ENCODE data around the gene DNMT3A.

Gene DNMT3A

DNA sequence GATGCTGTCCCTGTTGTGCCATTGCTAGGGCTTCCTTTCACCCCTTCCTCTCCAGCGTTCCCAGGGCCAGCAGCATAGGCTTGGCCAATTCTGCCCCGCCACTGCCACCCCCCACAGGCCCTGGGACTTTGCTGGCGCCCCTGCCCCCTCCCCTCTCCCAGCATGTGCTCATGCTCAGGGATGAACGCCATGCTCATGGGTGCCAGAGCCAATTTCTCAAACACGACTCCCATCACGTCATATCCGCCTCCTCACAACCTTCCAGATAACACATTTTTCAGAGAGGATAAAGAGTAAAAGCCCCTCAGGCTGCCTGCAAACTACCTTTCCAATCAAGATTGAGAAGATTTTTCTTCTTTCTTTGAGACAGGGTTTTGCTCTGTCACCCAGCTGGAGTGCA lies 48.6 kb downstream of the DNMT3A start:
- in situ Hi-C loops (cut with HindIII; ENCODE audit: low sequenced_read_pairs): no loop called here
- no peak overlapping the region for H3K4me3 ChIP-seq (ENCODE audit: low read depth, low read length)
- TF ChIP-seq, protein P1, sequence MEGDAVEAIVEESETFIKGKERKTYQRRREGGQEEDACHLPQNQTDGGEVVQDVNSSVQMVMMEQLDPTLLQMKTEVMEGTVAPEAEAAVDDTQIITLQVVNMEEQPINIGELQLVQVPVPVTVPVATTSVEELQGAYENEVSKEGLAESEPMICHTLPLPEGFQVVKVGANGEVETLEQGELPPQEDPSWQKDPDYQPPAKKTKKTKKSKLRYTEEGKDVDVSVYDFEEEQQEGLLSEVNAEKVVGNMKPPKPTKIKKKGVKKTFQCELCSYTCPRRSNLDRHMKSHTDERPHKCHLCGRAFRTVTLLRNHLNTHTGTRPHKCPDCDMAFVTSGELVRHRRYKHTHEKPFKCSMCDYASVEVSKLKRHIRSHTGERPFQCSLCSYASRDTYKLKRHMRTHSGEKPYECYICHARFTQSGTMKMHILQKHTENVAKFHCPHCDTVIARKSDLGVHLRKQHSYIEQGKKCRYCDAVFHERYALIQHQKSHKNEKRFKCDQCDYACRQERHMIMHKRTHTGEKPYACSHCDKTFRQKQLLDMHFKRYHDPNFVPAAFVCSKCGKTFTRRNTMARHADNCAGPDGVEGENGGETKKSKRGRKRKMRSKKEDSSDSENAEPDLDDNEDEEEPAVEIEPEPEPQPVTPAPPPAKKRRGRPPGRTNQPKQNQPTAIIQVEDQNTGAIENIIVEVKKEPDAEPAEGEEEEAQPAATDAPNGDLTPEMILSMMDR (IDR thresholded peaks at IDR 0.05; ENCODE audit: low read depth, low read length): no peak
- no peak for DNase-seq (ENCODE audit: low read depth, low spot score)

DNA sequence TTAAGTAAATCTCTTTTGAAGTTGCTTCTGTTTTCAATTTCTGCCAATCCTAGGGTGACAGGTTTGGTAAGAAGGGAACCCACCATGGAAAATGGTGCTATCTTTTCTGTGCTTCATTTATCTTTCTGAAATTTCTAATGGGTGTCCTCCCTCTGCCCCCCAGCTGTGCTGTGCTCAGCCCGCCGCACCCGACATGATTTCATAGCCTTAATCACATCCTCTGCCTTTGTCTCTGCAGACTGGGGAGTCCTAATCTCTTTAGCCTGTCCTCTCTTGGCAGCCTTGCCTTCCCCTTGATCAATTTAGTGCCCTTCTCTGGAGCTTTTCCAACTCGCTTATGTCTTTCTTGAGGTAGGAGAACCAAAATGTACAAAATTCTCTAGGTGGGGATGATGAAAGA lies 49.3 kb downstream of the DNMT3A start:
- no peak for DNase-seq (ENCODE audit: low read depth, low spot score)
- in situ Hi-C loops (cut with HindIII; ENCODE audit: low sequenced_read_pairs): no loop called here
- TF ChIP-seq, protein P1 (IDR thresholded peaks at IDR 0.05; ENCODE audit: low read depth, low read length): no peak
- H3K4me3 ChIP-seq (ENCODE audit: low read depth, low read length): no peak overlapping the region

DNA sequence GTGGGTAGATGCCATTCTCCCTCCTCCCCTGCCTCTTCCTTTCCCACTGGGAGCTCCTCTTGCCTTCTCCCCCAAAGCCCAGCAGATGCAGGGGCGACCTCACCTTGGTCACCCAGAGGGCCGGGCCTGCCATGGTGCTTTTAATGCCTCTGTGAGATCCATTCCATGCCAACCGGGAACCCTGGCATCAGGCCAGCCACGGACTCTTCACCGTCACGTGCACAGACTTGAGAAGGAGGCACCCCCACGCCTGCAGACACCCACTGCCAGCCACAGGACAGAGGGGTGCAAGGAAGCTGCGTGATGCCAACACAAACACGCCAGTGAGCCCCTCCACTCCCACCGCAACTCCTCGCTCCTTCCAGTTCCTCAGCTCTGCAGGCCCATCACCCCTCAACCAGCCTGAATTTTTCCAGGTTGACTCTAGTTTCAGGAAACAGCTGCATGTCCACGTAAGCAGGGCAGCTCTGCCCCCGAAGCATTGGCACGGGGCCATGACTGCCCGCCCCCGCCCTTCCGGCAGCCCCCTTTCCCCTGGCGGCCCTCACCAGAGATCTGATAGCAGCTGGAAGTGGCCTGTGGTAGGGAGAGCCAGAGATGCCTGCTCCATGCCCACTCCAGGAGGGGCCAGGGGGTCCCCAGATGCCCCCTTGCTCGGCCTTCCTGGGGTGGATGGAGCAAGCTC lies 50.8 kb downstream of the DNMT3A start:
- DNase-seq (ENCODE audit: low read depth, low spot score): no peak
- TF ChIP-seq, protein P1 (IDR thresholded peaks at IDR 0.05; ENCODE audit: low read depth, low read length): no peak
- in situ Hi-C loops (cut with HindIII; ENCODE audit: low sequenced_read_pairs): no loop called here
- no peak overlapping the region for H3K4me3 ChIP-seq (ENCODE audit: low read depth, low read length)

DNA sequence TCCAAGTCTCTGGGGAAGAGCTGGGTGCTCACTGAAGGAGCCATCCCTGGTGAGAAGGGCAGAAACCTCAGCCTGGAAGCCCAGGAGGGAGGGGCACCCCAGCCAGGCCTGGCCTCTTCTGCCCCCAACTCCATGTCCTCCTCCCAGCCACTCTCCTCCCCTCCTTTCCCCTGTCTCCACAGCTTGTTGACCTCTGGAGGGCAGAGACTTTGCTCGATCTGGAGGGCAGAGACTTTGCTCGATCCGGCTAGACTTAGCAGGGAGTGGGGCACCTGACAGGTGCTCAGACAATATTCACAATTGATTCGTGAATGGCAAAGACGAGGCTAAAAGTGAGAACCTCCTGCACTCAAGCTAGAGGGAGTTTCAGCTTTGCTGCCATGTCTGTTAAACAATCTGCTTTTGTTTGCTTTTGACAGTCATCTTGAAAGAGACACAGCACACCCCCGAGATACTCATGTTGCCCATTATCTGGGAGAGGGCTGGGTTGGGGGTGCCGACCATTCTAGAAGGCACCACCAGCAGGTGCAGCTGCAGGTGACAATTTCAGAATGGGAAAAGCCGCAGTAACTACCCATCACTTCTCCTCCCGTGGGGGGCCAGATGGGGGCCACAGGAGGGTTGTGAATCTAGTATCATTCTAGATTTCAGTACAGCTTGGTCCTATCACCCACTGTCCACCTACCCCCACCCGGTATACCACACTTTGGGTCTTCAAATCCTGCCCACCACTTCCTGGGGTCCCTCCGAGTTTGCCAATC lies 54.8 kb downstream of the DNMT3A start:
- in situ Hi-C loops (cut with HindIII; ENCODE audit: low sequenced_read_pairs): no loop called here
- no peak overlapping the region for H3K4me3 ChIP-seq (ENCODE audit: low read depth, low read length)
- DNase-seq (ENCODE audit: low read depth, low spot score): no peak
- TF ChIP-seq, protein P1 (IDR thresholded peaks at IDR 0.05; ENCODE audit: low read depth, low read length): no peak

DNA sequence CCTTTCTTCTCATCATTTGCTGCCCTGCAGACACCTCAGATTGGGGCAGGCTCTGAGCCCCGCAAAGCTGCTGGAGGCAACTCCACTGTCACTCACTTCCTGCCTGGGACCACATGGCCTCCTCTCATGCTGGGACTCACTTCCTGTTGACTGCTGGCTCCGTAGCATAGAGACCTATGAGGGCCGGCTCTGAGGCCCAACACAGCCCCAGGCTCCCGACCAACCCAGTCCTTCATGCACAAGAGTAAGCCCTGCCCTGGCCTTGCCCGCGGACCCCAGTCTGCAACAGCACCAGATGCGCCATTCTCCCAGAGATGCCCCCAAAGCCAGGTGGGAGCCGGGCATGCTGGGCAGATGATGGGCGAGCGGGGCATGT lies 55.7 kb downstream of the DNMT3A start:
- in situ Hi-C loops (cut with HindIII; ENCODE audit: low sequenced_read_pairs): no loop called here
- TF ChIP-seq, protein P1 (IDR thresholded peaks at IDR 0.05; ENCODE audit: low read depth, low read length): no peak
- DNase-seq (ENCODE audit: low read depth, low spot score): no peak
- no peak overlapping the region for H3K4me3 ChIP-seq (ENCODE audit: low read depth, low read length)

DNA sequence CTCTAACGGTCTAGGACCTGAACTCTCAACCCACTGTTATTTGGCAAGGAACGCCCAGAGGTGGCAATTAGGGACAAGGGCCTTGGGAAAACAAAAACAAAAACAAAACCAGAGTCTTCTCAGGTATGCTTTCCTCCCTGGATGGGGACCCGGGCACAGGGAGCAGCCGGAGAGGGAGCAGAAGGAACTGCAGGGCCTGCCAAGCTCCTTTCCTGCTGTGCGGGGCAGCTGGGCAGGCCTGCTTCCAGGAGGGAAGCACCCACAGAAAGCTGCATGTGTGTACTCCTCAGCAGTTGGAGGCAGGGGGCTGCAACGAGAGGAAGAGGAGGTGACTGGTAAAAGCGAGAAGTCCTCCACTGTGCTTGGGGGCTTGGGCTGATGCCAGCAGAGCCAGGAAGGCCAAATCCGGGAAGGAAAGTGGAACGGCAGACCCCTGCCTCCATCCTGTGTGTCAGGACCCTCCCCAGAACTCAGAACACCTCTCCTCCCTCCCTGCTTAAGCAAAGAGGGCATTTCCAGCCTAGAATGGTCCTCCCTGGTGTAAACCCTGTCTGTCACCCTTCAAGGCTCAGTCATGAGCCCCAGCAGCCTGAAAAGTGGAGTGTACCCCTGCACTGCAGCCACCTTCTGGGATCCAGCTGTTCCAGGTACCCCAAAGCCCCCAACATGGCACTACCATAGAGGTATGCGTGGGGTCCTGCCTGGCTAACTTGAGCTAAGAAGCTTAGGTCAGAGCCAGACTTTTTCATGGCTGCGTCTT lies 56.3 kb downstream of the DNMT3A start:
- in situ Hi-C loops (cut with HindIII; ENCODE audit: low sequenced_read_pairs): no loop called here
- no peak for DNase-seq (ENCODE audit: low read depth, low spot score)
- TF ChIP-seq, protein P1 (IDR thresholded peaks at IDR 0.05; ENCODE audit: low read depth, low read length): no peak
- no peak overlapping the region for H3K4me3 ChIP-seq (ENCODE audit: low read depth, low read length)

Measured in astrocyte of the spinal cord (primary cell).